ENCODE results near the gene EFEMP2.

EFEMP2 gene

GRCh38 chr11:65868076-65868667 lies 4.4 kb downstream of the EFEMP2 start:
- in situ Hi-C loops (cut with HindIII; ENCODE audit: low sequenced_read_pairs): no loop called here

GRCh38 chr11:65867284-65868071 lies 5.1 kb downstream of the EFEMP2 start:
- in situ Hi-C loops (cut with HindIII; ENCODE audit: low sequenced_read_pairs): no loop called here

GRCh38 chr11:65866509-65867283 lies 5.9 kb downstream of the EFEMP2 start:
- in situ Hi-C loops (cut with HindIII; ENCODE audit: low sequenced_read_pairs): no loop called here

- in situ Hi-C loops (cut with HindIII; ENCODE audit: low sequenced_read_pairs): no loop called here
Measured at GRCh38 chr11:65865550-65866172, 6.9 kb downstream of the EFEMP2 start.

GRCh38 chr11:65864706-65865471 lies 7.7 kb downstream of the EFEMP2 start:
- in situ Hi-C loops (cut with HindIII; ENCODE audit: low sequenced_read_pairs): no loop called here

GRCh38 chr11:65863889-65864705 lies 8.5 kb downstream of the EFEMP2 start:
- in situ Hi-C loops (cut with HindIII; ENCODE audit: low sequenced_read_pairs): no loop called here

- in situ Hi-C loops (cut with HindIII; ENCODE audit: low sequenced_read_pairs): no loop called here
Measured at GRCh38 chr11:65862941-65863888, 9.4 kb downstream of the EFEMP2 start.

GRCh38 chr11:65862191-65862735 lies 10.3 kb downstream of the EFEMP2 start:
- in situ Hi-C loops (cut with HindIII; ENCODE audit: low sequenced_read_pairs): no loop called here

GRCh38 chr11:65861533-65862183 lies 10.9 kb downstream of the EFEMP2 start:
- in situ Hi-C loops (cut with HindIII; ENCODE audit: low sequenced_read_pairs): no loop called here

GRCh38 chr11:65861165-65861505 lies 11.5 kb downstream of the EFEMP2 start:
- in situ Hi-C loops (cut with HindIII; ENCODE audit: low sequenced_read_pairs): no loop called here

- in situ Hi-C loops (cut with HindIII; ENCODE audit: low sequenced_read_pairs): no loop called here
Measured at GRCh38 chr11:65860278-65861164, 12.1 kb downstream of the EFEMP2 start, which contains the start of gene MUS81. Gene MUS81 (plus strand): TSS chr11:65860433. CDS start chr11:65860754, 321 bp downstream.

GRCh38 chr11:65859812-65860277 lies 12.8 kb downstream of the EFEMP2 start:
- in situ Hi-C loops (cut with HindIII; ENCODE audit: low sequenced_read_pairs): no loop called here

GRCh38 chr11:65859095-65859811 lies 13.3 kb downstream of the EFEMP2 start:
- in situ Hi-C loops (cut with HindIII; ENCODE audit: low sequenced_read_pairs): no loop called here

GRCh38 chr11:65858681-65859087 lies 13.9 kb downstream of the EFEMP2 start:
- in situ Hi-C loops (cut with HindIII; ENCODE audit: low sequenced_read_pairs): no loop called here

- in situ Hi-C loops (cut with HindIII; ENCODE audit: low sequenced_read_pairs): no loop called here
Measured at GRCh38 chr11:65857853-65858680, 14.5 kb downstream of the EFEMP2 start, which contains the start of gene CFL1. Gene CFL1 (minus strand): TSS chr11:65858180. CDS start chr11:65858099, 81 bp downstream.
